Measurements from ENCODE around the gene SUMO4. TPM values are rescaled to one million over a fixed set of nuclear protein-coding genes. Genes with fewer than 3 reads are reported as not detected.
"Not testable (repeated sequence)": the region's sequence is repeated elsewhere in the genome, so short reads cannot be mapped to it uniquely, and the experiment has no call there.

Gene SUMO4
- total RNA-seq, 1 experiment from 2014 or later = not detected

DNA sequence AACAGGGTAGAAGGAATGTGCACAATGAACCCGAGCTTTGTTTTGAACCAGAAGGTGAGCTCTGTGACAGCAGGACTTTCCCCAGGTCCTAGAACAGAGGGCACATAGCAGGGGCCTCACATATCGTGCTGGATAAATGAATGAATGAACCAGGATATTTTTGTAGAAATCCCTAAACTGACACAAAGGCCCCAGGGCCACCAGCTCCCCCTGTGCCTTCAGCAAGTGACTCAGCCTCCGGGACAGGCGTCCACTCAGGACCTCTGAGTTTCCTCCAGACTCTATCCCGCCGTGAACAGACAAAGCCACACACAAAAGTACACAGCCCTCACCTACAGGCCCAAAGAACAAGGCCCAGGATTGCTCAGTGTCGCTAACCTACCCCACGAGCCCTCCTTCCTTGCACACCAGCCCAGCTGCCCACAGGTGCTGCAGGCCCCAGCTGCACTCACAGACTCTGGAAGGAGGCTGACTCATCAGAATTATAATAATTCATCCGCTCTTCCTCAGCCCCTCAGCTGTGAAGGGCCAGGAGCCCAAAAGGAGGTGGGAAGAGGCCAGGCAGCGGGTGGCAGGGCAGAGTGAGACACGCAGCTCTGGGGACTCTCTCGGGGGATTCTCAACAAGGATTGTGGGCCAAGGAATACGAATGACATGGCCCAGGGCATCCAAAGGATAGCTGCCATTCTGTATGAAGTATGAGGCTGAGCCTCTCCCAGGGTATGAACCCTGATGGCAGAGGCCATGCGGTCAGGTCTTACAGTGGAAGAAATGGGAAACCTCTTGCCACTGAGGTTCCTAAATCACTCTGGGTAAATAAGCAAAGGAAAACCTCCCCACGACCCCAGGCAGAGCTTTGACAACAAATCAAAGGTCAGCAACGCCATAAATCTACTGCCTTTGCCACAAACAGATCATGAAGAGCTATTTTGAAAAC is 40.9 kb downstream of the SUMO4 start:
- Histone ChIP-seq H3K9me3 (no peaks in the 10 kb centered on the region), H3K27me3 (no peaks in the 10 kb centered on the region), H3K4me3 (no peak overlapping the region), H3K36me3 (no peaks in the 10 kb centered on the region)
- no peak for DNase-seq

DNA sequence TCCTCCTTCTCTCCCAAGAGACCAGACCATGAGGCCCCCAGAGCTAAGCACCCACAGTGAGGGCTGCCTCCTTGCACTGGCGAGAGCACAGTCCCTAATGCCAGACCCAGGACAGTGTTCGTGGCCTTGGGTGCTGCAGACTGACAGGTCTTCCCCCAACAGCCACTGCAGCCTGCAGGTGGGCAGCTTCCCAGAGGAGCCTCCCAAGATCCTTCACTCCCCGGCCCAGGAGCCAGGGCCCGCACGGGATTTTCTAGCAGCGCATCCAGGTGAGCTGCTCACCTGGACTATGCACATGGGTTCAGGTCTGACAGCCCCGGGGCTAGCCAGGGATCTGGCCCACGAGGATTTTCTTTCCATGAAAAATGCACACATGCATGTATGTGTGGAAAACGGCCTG is 41.7 kb downstream of the SUMO4 start:
- H3K9me3 ChIP-seq = no peaks in the 10 kb centered on the region
- no peak for DNase-seq
- no peak overlapping the region for H3K4me3 ChIP-seq
- no peaks in the 10 kb centered on the region for H3K36me3 ChIP-seq
- no peaks in the 10 kb centered on the region for H3K27me3 ChIP-seq

DNA sequence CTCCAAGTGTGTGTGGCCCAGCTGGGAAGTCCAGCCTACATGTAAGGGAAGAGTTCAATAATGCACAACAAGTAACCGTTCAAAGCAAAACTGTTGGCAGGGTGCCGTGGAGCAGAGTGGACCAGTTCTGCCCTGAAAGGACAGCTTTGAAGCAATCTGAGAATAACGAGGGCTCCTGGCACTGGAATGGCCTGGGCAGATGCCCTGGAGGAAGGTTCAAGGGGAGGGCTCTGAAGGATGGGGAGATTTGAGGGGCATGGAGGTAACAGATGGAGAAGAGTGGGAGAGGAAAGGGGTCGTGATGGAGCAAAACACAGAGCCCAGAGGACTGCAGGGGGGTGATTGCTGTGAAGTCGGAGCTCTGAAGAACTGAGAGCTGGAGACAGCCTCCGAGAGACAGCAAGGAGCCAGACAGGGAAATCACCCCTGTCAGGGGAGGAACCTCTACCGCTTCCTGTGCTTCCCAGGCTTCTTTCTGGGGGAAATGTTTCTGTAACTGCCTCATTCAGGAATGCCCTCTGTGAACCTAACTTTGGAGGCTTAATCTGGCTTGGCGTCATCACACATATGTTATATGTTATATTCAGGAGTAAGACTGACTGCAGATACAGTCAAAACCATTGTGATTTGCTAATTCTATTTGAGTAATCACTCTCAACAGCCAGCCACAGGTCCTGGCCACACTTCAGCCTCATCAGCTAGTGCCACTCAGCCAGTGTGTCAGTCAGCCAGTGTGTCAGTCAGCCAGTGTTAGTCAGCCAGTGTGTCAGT is 43.5 kb downstream of the SUMO4 start:
- Histone ChIP-seq H3K9me3 (no peaks in the 10 kb centered on the region), H3K27me3 (no peaks in the 10 kb centered on the region), H3K4me3 (no peak overlapping the region), H3K36me3 (no peaks in the 10 kb centered on the region)
- DNase-seq = no peak

DNA sequence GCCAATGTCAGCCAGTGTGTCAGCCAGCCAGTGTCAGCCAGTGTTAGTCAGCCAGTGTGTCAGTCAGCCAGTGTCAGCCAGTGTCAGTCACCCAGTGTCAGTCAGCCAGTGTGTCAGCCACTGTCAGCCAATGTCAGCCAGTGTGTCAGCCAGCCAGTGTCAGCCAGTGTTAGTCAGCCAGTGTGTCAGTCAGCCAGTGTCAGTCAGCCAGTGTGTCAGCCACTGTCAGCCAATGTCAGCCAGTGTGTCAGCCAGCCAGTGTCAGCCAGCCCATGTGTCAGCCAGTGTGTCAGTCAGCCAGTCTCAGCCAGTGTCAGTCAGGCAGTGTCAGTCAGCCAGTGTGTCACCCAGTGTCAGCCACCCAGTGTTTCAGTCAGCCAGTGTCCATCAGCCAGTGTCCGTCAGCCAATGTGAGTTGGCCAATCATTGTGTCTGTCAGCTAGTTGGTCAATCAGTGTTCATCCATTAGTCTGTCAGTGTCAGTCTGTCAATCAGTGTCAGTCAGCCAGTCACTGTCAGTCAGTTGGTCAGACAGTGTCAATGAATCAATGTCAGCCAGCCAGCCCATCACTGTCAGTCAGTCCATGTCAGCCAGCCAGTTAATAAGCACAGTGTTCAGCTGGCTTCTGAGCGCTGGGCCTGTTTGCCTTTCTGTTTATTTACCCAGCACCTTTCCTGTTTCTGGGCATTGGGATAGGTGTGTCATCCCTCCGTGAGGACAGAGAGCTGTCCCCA is 44.5 kb downstream of the SUMO4 start:
- not testable (repeated sequence) for H3K27me3 ChIP-seq, H3K9me3 ChIP-seq, H3K36me3 ChIP-seq, H3K4me3 ChIP-seq, DNase-seq

DNA sequence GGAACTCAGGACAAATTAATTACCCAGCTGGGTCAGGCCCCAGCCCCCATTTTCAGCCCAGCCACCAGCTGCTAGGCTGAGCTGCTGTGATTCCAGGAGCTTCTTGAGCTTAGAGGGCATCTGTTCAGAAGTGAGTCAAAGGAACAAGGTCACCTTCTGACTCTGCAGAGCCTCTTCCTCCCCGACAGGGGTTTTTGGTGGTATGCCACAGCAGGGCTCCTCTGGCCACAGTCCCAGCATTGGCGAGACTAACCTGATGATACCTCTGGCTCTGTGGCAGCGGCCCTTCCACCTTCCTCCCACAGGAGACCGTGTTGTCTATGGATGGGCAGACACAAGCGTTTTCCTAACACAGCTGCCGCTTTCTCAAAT is 45.0 kb downstream of the SUMO4 start:
- no peaks in the 10 kb centered on the region for H3K36me3 ChIP-seq
- no peaks in the 10 kb centered on the region for H3K9me3 ChIP-seq
- no peak overlapping the region for H3K4me3 ChIP-seq
- no peaks in the 10 kb centered on the region for H3K27me3 ChIP-seq
- DNase-seq = no peak

DNA sequence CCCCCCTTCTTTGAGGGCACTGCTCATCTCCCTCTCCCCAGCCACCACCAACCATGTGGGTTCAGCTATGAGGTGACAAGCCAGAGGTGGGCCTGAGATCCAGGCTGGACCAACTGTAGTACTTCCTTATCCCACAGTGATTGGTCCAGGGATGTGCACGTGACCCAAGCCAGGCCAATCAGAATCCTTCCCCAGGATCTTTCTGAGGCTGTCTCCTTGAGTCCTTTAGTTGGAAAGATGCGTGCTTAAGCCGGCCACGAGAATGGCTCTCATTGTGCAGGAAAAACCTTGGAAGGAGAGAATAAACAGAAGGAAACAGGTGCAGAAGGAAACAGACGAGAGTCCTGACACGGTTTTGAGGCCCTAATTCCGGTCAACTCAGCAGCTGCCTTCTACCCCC is 45.5 kb downstream of the SUMO4 start:
- Histone ChIP-seq H3K27me3 (no peaks in the 10 kb centered on the region), H3K4me3 (no peak overlapping the region), H3K36me3 (no peaks in the 10 kb centered on the region), H3K9me3 (no peaks in the 10 kb centered on the region)
- no peak for DNase-seq

DNA sequence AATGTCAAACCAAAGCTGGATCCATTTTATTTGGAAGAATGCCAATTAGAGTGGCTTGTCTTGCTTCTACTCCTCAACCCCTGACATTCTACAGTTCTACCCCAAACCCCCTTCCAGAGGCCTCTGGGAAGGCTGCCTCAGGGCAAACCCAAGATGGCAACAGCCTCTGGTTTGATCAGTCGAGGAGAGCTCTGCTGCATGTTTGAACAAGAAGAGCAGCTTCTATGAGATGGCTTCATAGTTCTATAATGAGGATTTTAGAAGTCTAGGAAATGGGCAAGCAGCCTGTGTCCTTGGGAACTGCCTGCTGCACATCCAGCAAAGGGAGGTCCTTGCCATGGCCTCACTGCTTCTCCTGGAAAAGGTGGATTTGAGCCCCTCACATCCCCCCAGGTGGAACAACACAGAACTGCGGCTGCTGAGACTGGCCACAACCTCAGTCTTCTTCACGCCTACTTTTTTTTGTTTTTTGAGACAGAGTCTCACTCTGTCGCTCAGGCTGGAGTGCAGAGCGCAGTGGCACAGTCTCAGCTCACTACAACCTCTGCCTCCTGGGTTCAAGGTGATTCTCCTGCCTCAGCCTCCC is 46.8 kb downstream of the SUMO4 start:
- Histone ChIP-seq H3K36me3 (no peaks in the 10 kb centered on the region), H3K27me3 (no peaks in the 10 kb centered on the region), H3K4me3 (no peak overlapping the region), H3K9me3 (no peaks in the 10 kb centered on the region)
- DNase-seq = no peak

DNA sequence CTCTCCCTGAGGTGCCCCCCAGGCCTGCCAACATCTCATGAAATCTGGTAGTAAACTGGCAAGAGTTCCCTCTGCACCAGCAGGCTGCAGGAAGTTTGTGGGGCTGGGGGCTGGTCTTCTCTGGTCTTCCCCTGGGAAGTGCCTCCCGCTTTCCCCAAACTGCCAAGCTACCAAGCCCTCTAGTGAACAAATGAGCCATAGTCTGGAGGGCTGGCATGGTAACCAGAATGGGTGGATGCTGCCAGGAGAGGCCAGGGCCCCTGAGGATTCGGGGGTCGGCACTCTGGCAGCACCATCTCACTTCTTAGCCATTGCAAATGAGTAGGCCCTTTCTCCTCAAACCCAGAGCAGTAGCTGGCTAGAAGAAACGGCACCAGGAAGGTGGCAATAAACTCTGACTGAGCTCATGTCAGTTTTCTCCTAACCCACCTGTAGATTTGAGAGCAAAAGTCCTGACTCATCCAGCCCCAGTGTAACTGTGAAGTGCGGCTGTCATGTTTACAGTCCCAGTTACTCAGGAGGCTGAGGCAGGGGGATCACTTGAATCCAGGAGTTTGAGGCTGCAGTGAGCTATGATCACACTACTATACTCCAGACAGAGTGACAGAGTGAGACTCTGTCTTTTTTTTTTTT is 48.9 kb downstream of the SUMO4 start:
- no peaks in the 10 kb centered on the region for H3K9me3 ChIP-seq
- no peak overlapping the region for H3K4me3 ChIP-seq
- H3K27me3 ChIP-seq = no peaks in the 10 kb centered on the region
- no peak for DNase-seq
- H3K36me3 ChIP-seq = no peaks in the 10 kb centered on the region

DNA sequence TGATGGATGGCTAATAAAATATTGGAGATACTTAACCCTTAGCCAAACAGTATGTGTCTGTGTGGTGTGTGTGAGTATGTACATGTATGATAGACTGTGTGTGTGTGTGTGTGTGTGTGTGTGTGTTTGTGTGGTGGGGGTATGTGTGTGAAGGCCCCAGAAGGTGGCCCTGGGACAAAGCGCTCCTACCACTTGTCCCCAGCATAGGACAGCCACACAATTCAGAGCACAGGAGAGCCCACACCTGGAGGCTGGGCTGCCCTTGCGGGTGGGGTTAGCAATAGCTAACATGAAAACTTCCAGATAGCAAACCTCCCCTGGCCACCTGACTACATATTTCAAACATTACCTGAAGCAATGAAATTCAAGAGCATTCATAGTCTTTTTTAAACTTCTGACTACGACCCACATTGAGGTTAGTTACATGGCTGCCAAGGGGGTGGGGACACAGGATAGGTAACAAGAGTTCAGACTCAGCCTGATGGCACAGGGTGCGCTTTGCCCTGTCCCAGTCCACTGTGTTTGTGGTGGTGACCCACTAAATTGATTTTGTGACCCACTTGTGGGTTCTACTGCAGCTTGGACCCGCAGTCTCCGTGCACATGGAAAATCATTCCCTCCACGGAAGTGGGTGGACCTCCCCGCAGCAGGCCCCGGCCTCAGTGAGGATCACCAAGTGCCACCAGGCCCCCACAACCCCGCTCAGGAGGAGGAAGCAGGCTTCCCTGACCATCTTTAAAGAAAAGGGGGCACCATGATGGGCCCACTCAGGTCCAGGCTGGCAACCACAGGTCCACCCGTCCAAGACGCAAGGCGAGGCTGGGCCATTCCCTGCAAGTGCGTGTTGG is 50.0 kb downstream of the SUMO4 start:
- Histone ChIP-seq H3K27me3 (no peaks in the 10 kb centered on the region), H3K36me3 (no peaks in the 10 kb centered on the region), H3K9me3 (no peaks in the 10 kb centered on the region), H3K4me3 (no peak overlapping the region)
- no peak for DNase-seq

Other genes starting within 250 kb of the SUMO4 start
- gene TAB2, start 82.5 kb upstream of the SUMO4 start, total RNA-seq (2014; rRNA removed; shearing (Covaris generic); ENCODE audit: low replicate concordance) = 27.3 and 49.3 TPM in 2 replicates
- gene ZC3H12D, start 84.8 kb downstream of the SUMO4 start, total RNA-seq (2014; rRNA removed; shearing (Covaris generic); ENCODE audit: low replicate concordance) = 0.03 TPM in 1 of 2 replicates, not detected in the other
- gene PPIL4, start 145.8 kb downstream of the SUMO4 start, total RNA-seq (2014; rRNA removed; shearing (Covaris generic); ENCODE audit: low replicate concordance) = 27.0 and 42.0 TPM in 2 replicates
- gene GINM1, start 166.1 kb downstream of the SUMO4 start, total RNA-seq (2014; rRNA removed; shearing (Covaris generic); ENCODE audit: low replicate concordance) = 45.1 and 45.8 TPM in 2 replicates
- 26.9 and 34.1 TPM in 2 replicates for gene KATNA1, start 248.5 kb downstream of the SUMO4 start, total RNA-seq (2014; rRNA removed; shearing (Covaris generic); ENCODE audit: low replicate concordance)

All from MG63 (cell line).